ENCODE results near the gene WDR33. TPM values are rescaled to one million over a fixed set of nuclear protein-coding genes. Genes with fewer than 3 reads are reported as not detected.
A peak's percentile ranks its signal among the peaks of the same experiment; 100 is the strongest.

The WDR33 gene
- total and polyA plus RNA-seq, 2 experiments from 2014 or later, result 16.9 to 43.8 TPM

DNA sequence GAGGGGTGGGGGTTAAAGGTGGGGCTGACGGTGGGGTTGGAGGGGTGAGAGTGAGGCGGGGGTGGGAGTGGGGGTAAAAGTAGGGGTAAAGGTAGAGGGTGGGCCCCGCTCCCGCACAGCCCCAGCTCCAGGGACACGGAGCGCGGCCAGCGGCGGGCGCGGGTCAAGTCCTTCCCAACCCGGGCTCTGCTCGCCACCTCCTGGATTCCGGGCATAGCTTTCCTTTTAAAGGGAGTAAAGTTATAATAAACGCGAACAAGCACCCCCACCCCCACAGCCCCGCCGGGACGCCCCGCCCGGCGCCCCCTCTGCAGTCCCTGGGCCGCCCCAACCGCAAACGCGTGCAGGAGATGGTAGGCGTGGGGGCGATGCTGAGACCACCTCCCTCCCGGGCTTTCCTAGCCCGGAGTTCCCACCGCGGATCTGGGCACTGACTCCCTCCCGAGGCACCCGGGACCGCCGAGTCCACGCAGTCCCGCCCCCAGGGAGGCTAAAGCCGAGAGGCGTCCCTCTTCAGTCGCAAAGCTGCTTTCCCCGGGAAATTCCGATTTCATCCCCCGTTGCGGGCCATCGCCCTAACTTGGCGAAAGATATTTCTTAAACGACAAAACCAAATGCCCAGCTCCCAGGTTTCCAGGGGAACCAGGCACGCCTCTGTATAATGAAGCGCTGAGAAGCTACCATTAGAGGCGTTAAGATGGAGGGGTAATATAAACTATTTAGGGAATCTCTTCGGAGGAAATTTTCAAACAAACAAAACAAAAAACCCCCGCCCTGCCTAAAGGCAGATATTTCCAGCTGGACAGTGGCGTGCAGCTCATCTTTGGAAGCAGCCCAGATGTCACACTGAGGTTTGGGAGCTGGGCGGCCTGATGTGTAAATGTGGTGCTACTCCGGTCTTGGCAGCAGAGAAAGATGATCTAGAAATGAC, 135.4 kb downstream of the WDR33 start, which contains the start of gene LIMS2:
Gene LIMS2 (minus strand): TSS at position 200 of the 931 bp plus-strand sequence. CDS start 506 bp downstream, outside the sequence.
- in situ Hi-C loops (cut with MboI), result no loop called here
- peak within 1 kb of the TSS; percentile 86 for H2AFZ ChIP-seq
- no peaks in the 10 kb centered on the region for H4K20me1 ChIP-seq (ENCODE audit: insufficient read depth)
- no peaks in the 10 kb centered on the region for H3K79me2 ChIP-seq (ENCODE audit: insufficient read depth)
- no peaks in the 10 kb centered on the region for H3K36me3 ChIP-seq (ENCODE audit: low read depth)
- no peaks in the 10 kb centered on the region for H3K9me3 ChIP-seq (ENCODE audit: low read depth)
- H3K4me1 ChIP-seq (ENCODE audit: insufficient read depth), result peaks cover 27% of the 10 kb centered on the region
- peak within 1 kb of the TSS; percentile 82 for H3K4me3 ChIP-seq
- peak within 1 kb of the TSS; percentile 88 for H3K4me2 ChIP-seq (ENCODE audit: unreplicated experiment)
- H3K9me2 ChIP-seq (ENCODE audit: insufficient read depth), result no peaks in the 10 kb centered on the region
- DNase-seq, result peak; percentile 86
- H3K27ac ChIP-seq, result peak within 1 kb of the TSS; percentile 72
- 0 to 1% methylated on average over 27 to 55 of the region's 56 CpGs for WGBS, 2 experiments (ENCODE audit: low coverage in 1 of 2, low lambda C conversion rate in 2 of 2, missing lambda C conversion rate in 2 of 2)
- TF ChIP-seq EZH2phosphoT487 (IDR thresholded peaks at IDR 0.05; ENCODE audit: insufficient read depth, low read depth) (no peak), EZH2 (IDR thresholded peaks at IDR 0.05; ENCODE audit: insufficient read depth, poor library complexity, severe bottlenecking) (no peak)
- H3F3A ChIP-seq (ENCODE audit: insufficient read depth), result peaks cover 17% of the 10 kb centered on the region
- H3K9ac ChIP-seq, result peak within 1 kb of the TSS; percentile 84
- H3K27me3 ChIP-seq (replicated peaks; ENCODE audit: insufficient read depth), result peaks cover 14% of the 10 kb centered on the region; the same call in 1 of the 2 replicates

DNA sequence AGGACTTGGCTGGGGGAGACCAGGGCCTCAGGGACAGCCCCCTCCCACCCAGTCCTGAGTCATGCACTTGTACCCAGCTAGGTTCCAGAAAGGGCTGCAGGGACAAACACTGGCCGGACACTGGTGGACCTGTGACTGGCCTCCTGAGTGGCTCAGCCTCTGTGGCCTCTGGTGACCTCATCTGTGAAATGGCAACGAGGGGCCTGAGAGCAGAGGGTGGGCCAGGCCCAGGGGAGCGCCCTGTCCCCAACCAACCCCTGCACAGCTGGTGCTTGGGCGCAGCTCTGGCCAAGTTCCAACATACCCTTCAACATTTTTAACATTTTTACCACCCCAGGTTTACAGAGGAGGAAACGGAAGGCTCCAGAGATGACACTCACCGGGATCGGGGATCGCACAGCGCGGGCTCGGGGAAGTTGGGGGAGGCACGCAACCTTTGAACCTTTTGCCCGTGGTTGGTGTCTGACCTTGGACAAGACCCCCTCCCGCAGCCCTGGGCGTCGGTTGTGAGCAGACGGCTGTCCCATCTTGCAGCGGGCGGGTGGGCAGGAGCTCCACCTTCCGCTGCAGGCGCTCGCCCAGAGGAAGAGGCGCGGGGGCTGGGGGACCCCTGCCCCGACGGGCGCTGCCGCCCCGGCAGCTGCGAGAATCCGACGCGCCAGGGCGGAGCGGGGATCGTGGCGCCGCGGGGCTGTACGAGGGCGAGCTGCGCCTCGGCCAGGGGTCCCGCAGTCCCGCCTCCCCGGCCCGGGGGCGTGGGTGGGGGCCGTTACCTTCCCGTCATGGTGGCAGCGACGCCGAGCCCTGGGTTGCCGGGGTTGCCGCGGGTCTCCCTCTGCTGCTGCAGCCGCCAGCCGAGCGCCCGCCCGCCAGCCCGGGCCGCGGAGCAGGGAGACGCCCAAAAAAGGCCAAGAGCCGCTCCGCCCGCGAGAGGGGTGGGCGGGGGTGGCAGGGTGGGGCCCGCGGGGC, 136.4 kb downstream of the WDR33 start:
- no peaks in the 10 kb centered on the region for H3K9me2 ChIP-seq (ENCODE audit: insufficient read depth)
- H3K4me1 ChIP-seq (ENCODE audit: insufficient read depth), result peaks cover 32% of the 10 kb centered on the region
- in situ Hi-C loops (cut with MboI), result no loop called here
- peak overlapping the region; percentile 57; the same call in 1 of the 2 replicates for H3K27ac ChIP-seq
- H3F3A ChIP-seq (ENCODE audit: insufficient read depth), result peaks cover 27% of the 10 kb centered on the region
- H3K4me3 ChIP-seq, result peak overlapping the region; percentile 69
- no peaks in the 10 kb centered on the region for H3K36me3 ChIP-seq (ENCODE audit: low read depth)
- H3K9ac ChIP-seq, result peak overlapping the region; percentile 79
- H3K27me3 ChIP-seq (replicated peaks; ENCODE audit: insufficient read depth), result peaks cover 14% of the 10 kb centered on the region; the same call in 1 of the 2 replicates
- H3K79me2 ChIP-seq (ENCODE audit: insufficient read depth), result 0 out of 2 replicates have a peak, but pooled peaks cover 5% of the 10 kb centered on the region
- peak overlapping the region; percentile 59 for H2AFZ ChIP-seq
- H3K9me3 ChIP-seq (ENCODE audit: low read depth), result no peaks in the 10 kb centered on the region
- H4K20me1 ChIP-seq (ENCODE audit: insufficient read depth), result no peaks in the 10 kb centered on the region
- peak overlapping the region; percentile 77 for H3K4me2 ChIP-seq (ENCODE audit: unreplicated experiment)
- WGBS, 2 experiments (ENCODE audit: low coverage in 1 of 2, low lambda C conversion rate in 2 of 2, missing lambda C conversion rate in 2 of 2), result 2 to 5% methylated on average over 54 to 55 of the region's 72 CpGs
- DNase-seq, result peak; percentile 68
- TF ChIP-seq EZH2 (IDR thresholded peaks at IDR 0.05; ENCODE audit: insufficient read depth, poor library complexity, severe bottlenecking), result no peak
- no peak for TF ChIP-seq EZH2phosphoT487 (IDR thresholded peaks at IDR 0.05; ENCODE audit: insufficient read depth, low read depth)

DNA sequence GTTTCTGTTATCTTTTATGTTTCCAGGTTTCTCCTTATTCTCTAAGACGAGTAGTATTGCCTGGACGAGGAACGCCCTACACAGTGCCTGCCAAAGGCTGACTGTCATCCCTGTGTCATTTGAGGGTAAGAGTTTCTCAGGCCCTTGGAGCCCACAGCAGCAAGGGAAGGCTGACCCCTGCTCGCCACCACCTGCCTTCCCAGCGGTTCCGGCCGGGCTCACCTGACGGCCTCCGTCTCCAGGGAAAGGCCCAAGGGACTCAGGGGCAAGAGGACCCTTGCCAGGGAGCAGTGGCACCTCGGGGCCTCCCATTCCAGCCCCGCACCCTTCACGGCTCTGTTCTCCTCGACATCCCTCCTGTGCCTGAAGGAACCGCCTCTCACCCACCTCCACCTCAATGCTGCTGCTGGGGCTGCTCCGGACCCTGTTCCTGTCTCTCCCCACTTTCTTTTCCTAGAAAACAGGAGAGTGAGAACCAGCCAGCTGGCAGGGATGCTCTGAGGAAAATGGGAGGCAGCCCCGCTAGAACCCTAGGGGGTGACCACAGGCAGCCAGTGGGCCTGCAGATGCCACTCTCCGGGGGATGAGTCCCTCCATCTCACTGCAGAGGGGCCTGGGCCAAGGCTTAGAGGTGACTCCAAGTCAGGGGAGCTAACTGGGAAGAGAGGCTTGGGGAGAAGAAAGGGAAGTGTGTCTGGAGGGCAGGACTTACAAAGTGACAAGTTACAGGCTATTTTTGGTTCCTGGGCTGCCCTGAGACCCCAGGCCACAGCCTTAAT, 137.5 kb downstream of the WDR33 start:
- peak overlapping the region; percentile 57 for H3K27ac ChIP-seq
- H3K9me2 ChIP-seq (ENCODE audit: insufficient read depth), result no peaks in the 10 kb centered on the region
- H3K4me1 ChIP-seq (ENCODE audit: insufficient read depth), result peaks cover 32% of the 10 kb centered on the region
- peak; percentile 73 for DNase-seq
- H3K79me2 ChIP-seq (ENCODE audit: insufficient read depth), result 0 out of 2 replicates have a peak, but pooled peaks cover 5% of the 10 kb centered on the region
- H3K4me3 ChIP-seq, result peak overlapping the region; percentile 69
- peaks cover 27% of the 10 kb centered on the region for H3F3A ChIP-seq (ENCODE audit: insufficient read depth)
- TF ChIP-seq EZH2phosphoT487 (IDR thresholded peaks at IDR 0.05; ENCODE audit: insufficient read depth, low read depth), result no peak
- TF ChIP-seq EZH2 (IDR thresholded peaks at IDR 0.05; ENCODE audit: insufficient read depth, poor library complexity, severe bottlenecking), result no peak
- H3K36me3 ChIP-seq (ENCODE audit: low read depth), result no peaks in the 10 kb centered on the region
- H3K27me3 ChIP-seq (replicated peaks; ENCODE audit: insufficient read depth), result peaks cover 14% of the 10 kb centered on the region; the same call in 1 of the 2 replicates
- 46 to 60% methylated on average over 17 of the region's 17 CpGs for WGBS, 2 experiments (ENCODE audit: low coverage in 1 of 2, low lambda C conversion rate in 2 of 2, missing lambda C conversion rate in 2 of 2)
- H3K9me3 ChIP-seq (ENCODE audit: low read depth), result no peaks in the 10 kb centered on the region
- H2AFZ ChIP-seq, result 0 out of 2 replicates have a peak overlapping the region, but pooled peaks have one; percentile 47
- H4K20me1 ChIP-seq (ENCODE audit: insufficient read depth), result no peaks in the 10 kb centered on the region
- in situ Hi-C loops (cut with MboI), result no loop called here
- peak overlapping the region; percentile 79 for H3K9ac ChIP-seq
- peak overlapping the region; percentile 77 for H3K4me2 ChIP-seq (ENCODE audit: unreplicated experiment)

Data from GM23248 (cell line).